ENCODE data around the gene ZC3H7B. TPM values are rescaled to one million over a fixed set of nuclear protein-coding genes. Genes with fewer than 3 reads are reported as not detected.
A peak's percentile ranks its signal among the peaks of the same experiment; 100 is the strongest.
"Not testable (repeated sequence)": the region's sequence is repeated elsewhere in the genome, so short reads cannot be mapped to it uniquely, and the experiment has no call there.

ZC3H7B gene
- total RNA-seq, 1 donor from 2014 or later: 68.4 TPM

DNA sequence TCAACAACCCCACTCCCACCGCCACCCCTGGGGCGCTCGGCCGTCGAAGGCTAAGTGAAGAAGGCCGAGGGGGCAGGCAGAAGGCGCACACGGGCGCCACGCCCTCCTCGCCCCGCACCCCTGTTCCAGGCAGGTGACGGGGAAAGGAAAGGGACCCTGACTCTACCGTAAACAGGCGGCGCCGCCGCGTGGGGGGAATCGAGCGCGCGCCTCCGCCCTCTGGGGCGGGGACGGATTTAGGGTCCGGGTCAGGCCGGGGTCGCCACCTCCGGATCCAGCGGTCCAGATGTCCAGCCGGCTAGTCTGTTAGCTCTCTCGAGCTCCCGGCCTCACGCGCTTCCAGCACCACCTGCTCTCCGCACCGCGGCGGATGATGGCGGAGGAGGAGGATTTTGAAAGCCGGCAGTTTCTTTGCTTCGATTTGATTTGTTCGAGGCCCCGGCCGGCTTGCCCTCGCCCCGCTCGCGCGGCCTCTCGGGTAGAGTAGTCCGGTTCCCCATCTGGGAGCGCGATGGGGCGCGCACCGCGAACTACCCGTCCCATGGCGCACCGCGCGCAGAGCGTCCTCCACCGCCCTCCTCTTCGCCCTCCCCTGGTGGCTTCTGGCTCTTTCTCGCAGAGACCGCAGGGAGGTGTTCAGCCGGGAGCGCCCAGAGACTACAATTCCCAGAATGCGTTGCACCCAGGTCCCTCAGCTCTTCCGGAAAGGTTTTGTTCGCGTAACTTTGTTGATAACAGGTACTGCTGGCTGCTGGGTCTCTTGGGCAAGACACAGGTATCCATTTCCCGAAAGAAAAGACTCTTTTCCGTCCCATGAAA is 15.3 kb upstream of the ZC3H7B start, which contains the start of gene RANGAP1:
RANGAP1 (minus strand) TSS at position 368 of the 819 bp plus-strand sequence. CDS start 5,143 bp downstream, outside the sequence.
- DNase-seq: peak; percentile 99

DNA sequence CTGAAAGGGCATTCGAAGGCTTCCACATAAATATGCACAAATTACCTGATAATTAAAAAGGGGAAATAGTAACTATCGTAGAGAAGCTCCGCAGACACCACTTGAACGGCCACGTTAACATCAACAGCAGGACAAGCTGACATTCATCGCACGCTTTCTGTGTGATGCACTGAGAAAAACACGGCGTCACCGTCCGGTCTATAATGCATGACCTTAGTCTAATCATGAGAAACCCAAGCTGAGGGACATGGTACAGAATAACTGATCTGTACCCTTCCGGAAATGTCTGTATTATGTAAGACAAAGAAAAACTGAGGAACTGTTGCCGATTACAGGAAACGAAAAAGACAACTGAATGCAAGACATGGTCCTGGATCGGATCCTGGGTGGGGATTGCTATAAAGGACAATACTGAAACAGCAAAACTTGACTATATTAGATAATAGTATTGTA is 14.7 kb upstream of the ZC3H7B start:
- peak; percentile 72 for DNase-seq

DNA sequence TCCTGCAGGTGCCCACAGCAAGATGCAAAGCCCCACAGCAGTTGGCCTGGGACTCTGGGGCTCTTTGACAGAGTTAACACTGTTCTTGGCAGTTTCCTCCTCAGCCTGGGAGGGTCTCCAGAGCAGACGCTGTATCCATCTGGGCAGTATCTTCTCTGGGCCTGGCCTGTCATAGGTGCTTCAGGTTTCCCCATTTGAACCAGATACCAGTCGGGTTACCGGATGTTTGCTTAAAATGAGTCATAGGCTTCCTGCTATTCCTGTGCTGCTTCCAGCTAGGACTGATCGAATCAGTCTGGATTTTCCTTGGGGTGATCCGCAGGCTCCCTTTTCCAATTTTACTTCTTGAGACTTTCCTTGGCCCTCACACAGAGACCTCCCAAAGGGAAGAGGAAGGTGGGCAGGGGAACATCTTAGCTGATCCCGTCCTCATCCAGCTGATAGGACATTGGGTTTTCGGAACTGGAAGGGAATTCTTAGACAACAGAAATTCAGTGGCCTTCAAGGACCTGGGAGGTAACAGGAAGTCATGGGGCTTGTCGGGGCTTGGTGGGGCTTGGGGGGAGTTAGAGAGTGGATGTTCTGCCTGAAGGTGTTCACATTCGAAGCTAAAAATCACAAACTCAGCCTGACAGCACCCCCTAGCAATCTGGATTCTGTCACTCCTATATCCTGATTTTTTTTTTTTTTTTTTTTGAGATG is 12.9 kb upstream of the ZC3H7B start:
- DNase-seq: peak; percentile 82

DNA sequence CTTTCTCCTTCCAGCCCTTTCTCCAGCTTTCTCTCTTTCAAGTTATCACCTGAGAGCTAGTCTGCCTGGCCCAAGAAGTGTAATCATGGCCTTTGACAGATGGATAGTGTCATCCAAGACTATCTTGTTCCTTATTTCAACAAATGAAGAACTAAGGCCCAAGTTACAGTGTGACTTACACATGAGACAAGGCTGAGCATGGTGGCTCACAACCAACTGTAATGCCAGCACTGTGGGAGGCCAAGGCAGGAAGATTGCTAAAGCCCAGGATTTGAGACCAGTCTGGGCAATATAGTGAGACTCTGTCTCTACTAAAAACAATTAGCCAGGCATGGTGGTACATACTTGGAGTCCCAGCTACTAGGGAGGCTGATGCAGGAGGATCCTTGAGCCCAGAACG is 11.7 kb upstream of the ZC3H7B start:
- no peak for DNase-seq

DNA sequence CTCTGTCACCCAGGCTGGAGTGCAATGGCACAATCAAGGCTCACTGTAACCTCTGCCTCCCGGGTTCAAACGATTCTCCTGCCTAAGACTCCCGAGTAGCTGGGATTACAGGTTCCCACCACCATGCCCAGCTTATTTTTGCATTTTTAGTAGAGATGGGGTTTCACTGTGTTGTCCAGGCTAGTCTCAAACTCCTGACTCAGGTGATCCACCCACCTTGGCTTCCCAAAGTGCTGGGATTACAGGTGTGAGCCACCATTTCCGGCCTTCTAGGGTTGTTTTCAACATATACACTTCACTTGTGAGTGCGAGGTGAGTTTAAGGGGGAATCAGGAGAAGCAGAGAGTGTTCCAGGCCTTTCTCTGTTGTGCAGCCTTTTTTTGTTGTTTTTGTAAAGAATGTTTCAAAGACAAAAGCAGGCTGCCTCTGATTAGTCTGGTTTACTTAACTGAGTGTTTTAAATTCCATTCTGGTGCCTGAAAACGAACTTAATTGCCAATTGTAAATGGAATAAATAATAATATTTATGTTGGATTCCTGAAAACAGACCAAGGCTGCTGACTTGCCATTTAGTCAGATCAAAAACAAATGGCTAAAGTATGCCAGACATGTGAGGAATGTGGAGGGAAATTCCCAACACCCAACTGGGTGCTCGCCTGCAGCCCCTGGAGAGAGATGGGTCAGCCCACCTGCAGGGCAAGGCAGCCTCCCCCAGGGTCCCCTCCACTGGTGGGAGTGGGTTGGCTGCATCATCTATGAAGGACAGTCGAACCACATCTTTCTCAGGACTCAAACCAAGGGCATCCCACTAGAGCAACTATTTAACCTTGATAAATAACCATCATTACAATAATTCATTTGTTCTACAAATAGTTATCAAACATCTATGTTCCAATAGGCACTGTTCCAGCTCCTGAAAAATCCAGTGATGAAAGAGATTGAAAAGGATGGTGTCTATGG is 10.8 kb upstream of the ZC3H7B start:
- DNase-seq: peak; percentile 78

DNA sequence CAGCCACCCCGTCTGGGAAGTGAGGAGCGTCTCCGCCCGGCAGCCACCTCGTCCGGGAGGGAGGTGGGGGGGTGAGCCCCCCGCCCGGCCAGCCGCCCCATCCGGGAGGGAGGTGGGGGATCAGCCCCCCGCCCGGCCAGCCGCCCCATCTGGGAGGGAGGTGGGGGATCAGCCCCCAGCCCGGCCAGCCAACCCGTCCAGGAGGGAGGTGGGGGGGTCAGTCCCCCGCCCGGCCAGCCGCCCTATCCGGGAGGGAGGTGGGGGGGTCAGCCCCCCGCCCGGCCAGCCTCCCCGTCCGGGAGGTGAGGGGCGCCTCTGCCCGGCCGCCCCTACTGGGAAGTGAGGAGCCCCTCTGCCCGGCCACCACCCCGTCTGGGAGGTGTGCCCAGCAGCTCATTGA is 6.5 kb upstream of the ZC3H7B start:
- DNase-seq: not testable (repeated sequence)

DNA sequence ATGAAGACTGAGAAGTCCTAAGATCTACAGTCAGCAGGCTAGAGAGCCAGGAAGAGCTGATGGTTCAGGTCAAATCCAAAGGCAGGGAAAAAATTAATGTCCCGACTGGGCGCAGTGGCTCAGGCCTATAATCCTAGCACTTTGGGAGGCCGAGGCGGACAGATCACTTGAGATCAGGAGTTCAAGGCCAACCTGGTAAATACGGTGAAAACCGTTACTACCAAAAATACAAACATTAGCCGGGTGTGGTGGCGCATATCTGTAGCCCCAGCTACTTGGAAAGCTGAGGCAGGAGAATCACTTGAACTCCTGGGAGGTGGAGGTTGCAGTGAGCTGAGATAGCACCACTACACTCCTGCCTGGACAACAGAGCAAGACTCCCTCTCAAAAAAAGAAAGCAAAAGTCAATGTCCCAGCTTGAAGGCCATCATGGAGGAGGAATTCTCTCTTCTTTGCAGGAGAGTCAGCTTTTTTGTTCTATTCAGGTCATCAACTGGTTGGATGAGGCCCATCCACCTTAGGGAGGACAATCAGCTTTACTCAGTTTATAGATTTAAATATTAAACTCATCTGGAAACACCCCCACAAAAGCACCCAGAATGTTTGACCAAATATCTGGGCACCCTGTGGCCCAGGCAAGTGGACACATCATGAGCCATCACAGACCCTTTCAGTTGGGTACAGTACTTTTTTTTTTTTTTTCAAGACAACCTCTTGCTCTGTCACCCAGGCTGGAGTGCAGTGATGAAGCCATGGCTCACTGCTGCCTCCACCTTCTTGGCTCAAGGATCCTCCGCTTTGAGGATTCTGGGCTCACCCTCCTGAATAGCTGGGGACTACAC is 4.3 kb upstream of the ZC3H7B start:
- no peak for DNase-seq

DNA sequence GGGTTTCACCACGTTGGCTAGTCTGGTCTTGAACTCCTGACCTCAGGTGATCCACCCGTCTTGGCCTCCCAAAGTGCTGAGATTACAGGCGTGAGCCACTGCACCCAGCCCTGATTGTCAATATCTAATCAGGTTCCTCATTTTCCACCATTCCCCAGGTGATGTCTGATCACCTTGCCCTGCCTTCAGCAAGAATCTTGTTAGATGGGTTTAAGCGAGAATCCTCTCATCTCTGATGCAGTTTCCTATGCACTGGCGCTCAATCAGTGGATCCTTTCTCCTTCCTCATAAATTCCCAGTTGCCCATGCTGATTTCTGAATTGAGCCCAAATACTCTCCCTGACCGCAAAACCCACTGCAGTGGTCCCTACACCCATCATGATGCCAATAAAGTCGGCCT is 664 bp upstream of the ZC3H7B start:
- no peak for DNase-seq

DNA sequence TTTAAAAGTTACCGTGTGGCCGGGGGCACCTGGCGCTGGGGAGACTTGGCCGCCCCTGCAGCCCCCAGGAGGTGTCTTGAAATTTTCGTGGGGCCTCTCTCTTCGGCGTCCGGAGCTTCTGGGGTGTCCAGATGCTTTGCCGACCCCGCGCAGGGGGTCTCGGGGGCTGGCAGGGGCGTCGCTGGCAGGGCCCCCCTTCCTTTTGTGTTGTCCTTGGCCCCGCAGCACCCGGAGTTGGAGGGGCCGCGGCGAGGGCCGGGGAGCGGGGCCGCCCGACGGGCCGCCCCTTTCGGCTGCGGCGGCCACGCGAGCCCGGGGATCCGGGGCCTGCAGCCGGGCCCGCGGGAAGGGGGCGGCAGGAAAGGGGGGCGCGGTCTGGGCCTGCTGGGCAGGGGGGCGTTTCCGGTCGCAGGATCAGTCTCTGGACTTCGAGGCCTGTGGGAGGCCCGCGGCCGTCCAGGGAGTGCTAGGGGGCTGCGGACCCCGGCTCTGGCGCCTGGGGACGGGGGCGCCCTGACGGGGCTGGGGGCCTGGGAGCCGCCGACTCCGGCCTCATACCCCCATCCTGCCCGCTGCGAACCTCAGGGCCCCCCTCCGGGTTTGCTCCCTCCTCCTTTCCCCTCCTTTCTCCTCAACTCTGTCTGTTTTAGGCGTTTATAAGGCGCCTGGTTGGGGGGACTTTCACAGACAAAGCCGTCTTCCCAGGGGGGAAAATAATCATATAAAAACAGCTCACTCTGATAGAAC is 869 bp downstream of the ZC3H7B start:
- DNase-seq: peak; percentile 27

DNA sequence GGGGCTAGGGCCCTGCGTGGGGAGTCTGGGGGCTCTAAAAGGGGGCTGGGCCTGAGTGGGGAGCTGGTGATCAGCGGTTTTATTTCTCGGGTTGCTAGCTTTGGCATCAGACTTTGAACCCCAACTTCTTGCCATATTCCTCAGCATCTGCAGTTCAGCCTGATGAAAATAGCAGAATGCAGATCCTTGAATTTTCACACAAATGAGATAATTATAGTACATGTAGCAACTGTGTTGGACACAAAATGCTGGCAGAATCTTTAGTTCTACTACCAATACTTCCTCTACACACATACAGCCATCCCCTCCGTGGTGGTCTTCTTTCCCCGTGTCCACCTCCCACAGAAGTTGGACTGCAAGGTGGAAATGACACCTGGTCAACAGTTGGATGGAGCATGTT is 1.5 kb downstream of the ZC3H7B start:
- DNase-seq: peak; percentile 10

DNA sequence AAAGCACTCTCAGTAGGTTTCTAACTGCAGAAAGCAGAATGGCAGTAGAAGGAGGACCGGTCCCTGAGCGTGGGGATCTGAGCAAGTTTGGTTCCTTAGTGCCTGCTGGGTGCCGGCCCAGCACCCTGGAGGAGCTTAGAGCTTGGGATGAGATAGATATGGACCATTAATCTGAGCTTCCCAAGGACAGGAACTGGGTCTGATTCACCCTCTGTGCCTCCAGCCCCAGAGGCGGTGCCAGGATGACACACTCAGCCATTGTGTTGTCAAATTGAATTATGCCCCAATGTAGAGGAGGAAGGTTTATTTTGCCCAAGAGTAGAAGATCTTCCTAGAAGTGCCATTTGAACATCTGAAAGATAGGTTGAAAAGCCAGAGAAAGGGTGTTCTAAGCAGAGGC is 4.3 kb downstream of the ZC3H7B start:
- DNase-seq: peak; percentile 81

DNA sequence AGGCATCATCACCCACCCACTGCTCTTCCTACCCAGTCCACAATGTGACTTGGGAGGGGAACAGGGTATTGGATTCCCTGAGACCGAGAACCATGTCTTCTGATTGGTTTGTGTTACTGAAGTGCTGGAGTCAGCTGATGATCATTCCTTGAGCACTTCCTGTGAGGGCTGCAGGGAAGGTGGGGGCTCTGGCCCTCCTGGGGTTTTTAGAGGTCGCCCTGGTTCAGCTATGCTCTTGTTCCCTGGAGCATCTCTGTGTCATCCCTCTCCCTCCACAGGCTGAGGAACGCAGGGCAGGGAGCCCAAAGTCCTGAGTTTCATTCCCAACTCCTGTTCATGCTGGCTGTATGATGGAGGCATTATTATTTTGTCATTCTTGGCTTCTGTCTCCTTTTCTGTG is 6.7 kb downstream of the ZC3H7B start:
- no peak for DNase-seq

DNA sequence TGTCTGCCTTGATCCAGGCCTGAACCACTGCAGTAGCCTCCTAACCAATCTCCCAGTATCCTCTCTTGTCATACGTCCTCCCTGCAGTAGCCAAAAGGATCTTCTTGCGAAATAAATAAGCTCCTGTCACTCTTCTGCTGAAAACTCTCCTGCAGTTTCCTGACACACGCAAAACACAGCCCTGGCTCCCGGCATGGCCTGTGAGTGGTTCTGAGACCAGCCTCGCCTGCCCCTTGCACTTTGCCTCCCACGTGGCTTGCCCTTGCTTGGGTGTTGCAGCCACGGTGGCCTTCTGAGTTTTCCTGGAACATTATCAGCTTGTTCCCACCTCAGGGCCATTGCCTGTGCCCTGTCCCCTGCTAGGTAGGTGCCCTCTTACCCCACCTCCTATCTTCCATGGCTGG is 7.2 kb downstream of the ZC3H7B start:
- DNase-seq: no peak

DNA sequence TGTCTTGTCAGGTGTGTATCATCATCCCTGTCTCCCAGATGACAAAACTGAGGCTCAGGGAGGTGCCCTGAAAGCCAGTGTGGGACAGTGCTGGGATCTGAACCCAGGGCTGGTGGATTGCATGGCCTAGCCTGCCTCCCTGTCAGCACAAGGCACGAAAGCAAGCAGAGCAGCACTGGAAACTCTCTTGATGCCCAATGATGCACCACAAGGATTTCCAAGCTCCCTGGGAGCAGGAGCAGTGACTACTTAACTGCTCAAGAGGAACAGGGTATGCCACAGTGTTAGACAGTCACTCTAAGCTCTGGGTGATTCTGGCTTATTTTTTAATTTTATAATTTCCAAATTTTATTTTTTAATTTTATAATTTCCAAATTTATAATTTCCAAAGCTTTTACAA is 9.0 kb downstream of the ZC3H7B start:
- no peak for DNase-seq

DNA sequence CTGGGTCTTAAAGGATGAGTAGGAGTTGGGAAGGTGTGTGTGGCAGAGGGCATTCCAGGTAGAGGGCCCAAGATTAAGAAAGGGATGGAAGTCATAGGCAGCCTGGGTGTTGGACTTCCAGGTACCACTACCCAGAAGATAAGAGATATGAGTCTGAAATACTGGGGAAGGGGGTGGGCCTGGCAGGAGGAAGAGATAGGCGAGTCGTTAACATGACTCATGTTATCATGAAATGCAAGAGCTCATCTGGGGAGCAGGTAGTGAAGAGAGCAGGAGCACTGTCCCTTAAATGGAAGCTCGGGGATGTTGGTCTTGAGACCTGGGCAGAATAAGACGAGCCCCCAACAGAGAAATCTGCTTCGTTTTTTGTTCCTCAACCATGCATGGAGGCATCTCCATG is 10.2 kb downstream of the ZC3H7B start:
- DNase-seq: no peak

DNA sequence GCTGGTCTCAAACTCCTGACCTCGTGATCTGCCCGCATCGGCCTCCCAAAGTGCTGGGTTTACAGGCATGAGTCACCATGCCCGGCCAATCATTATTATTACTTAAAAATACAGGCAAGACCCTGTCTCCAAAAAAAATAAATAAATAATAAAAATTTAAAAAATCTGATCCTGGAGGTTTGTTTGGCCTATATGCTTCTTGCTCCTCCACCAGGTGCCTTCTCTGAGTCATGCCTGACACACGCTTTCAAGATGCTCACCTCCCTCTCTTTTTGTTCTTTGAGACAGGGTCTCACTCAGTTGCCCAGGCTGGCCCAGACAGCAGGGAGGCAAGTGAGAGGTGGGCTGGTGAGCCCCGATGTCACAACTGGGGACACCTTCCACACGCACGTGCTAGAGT is 13.5 kb downstream of the ZC3H7B start:
- DNase-seq: no peak

DNA sequence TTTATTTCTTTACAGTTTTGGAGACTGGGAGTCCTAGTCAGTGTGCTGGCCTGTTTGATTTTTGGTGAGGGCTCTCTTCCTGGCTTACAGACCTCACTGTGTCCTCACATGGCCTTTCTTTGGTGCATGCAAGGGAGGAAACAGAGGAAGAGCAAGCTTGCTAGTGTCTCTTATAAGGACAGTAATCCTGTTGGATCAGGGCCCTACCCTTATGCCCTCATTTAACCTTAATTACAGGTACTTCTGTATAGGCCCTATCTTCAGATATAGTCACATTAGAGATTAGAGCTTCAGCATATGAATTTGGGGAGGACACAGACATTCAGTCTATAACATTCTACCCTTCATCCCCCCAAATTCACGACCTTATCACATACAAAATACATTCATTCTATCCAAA is 14.3 kb downstream of the ZC3H7B start:
- no peak for DNase-seq

DNA sequence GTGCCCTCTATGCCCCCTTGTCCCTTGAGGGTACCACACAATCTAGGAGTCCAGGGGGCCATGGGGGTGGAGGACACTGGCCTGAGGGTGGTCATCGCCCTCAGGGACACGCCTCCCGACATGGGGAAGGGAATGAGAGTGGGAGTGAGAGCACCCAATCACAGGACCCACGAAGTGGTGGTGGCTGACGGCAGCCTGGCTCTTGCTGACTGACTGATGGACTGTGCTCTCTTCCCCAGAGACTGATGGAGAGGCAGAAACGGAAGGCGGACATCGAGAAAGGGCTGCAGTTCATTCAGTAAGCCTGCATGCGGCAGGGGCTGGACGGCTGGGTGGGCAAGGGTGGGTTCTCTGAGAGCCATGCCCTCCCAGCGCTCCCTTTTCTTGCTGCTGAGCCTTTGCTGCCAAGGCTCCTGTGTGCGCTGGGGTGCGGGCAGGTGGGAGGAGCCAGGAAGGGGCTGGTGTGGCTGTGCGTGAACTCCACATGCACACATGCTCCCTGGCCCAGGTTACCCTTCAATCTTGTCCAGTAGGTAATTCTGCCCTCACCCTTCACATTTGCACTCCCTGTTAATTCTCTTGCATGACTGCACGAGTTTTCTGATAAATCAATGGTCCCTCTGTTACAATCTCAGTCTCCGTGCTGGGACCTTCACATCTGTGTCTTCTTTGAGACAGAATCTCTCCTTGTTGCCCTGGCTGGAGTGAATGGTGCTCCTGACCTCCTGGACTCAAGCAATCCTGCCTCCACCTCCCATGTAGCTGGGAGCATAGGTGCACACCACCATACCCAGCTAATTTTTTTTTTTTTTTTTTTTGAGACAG is 19.3 kb downstream of the ZC3H7B start:
- no peak for DNase-seq

DNA sequence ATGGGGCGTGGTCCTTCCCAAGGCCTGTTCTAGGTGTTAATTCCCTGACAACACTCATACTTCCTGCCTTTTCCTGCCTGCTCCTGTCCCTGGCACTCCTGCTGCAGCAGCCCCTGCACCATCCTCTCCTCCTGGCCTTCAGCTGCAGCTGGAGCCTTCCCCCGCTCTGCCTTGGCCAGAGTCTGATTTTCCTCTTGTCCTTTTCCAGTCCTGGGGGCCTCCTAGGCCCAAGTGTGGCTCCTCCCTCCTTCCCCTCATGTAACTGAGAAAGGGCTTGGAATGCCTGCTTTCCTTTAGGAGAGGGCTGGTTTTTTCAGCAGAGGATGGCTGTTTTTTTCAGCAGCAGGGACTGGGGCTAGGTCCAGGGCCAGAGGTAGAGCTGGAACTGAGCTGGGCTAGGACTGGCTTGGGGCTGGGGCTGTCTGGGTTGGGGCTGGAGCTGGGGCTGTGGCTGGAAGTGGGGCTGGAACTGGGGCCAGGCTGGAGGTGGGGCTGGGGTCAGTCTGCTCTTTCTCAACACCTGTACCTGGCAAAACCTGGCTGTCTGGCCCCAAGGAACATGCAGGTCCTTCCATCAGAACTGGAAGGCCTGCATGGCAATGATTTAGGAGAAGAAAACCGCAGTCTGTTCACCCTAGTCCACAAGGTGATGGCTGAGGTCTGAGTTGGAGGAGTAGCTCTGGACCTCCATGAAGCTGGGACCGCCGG is 23.6 kb downstream of the ZC3H7B start:
- DNase-seq: no peak

DNA sequence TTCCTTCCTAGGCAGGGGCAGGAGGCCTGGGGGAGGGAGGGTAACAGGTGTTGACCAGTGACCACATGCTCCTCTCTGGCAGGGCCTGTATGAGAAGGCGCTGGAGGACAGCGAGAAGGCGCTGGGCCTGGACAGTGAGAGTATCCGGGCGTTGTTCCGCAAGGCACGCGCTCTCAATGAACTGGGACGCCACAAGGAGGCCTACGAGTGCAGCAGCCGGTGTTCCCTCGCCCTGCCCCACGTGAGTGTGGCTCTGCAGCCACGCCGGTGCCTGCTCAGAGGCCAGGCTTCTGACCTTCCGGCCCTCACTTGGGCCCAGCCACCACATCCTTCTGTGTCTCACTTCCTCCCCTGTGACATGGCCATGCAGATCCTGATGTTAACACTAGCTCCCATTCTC is 25.8 kb downstream of the ZC3H7B start:
- peak; percentile 68 for DNase-seq
